Mesothelial cell of epicardium (in vitro differentiated cells): ENCODE results near the gene RAP2C. TPM values are rescaled to one million over a fixed set of nuclear protein-coding genes. Genes with fewer than 3 reads are reported as not detected.

Experiments
- DNase-seq, 2 experiments: peaks; one replicate each; pipeline ENCODE4 v3.0.0; 2021; ENCODE audit warnings: low spot score in 2 of 2; ENCODE audit not compliant: unreplicated experiment in 2 of 2
- H3K27ac Mint-ChIP-seq: 2 replicates; pipeline ENCODE4 v1.8.0; 2021; ENCODE audit warnings: mixed read lengths
- H3K27me3 Mint-ChIP-seq: 2 replicates; pipeline ENCODE4 v1.8.0; 2021; ENCODE audit warnings: low read depth, mixed read lengths
- H3K36me3 Mint-ChIP-seq: 2 replicates; pipeline ENCODE4 v1.8.0; 2021; ENCODE audit warnings: mixed read lengths
- H3K4me1 Mint-ChIP-seq: 2 replicates; pipeline ENCODE4 v1.8.0; 2021; ENCODE audit warnings: mixed read lengths
- H3K4me3 Mint-ChIP-seq: 2 replicates; pipeline ENCODE4 v1.8.0; 2021; ENCODE audit warnings: mild to moderate bottlenecking, moderate library complexity, mixed read lengths
- H3K9me3 Mint-ChIP-seq: 2 replicates; pipeline ENCODE4 v1.8.0; 2021; ENCODE audit warnings: mixed read lengths
- CTCF ChIP-seq: fragments of 200-600 bp; sonication (generic); IDR thresholded peaks from one replicate; pipeline ENCODE4 v1.5.0; 2021; ENCODE audit warnings: antibody characterized with exemption; ENCODE audit not compliant: unreplicated experiment
- total RNA-seq: library from RNA; stranded (reverse); gene quantifications from 3 replicates; pipeline ENCODE4 v1.2.1, GENCODE V29; 2021

The RAP2C gene
- total RNA-seq, 1 donor from 2014 or later, result 85.0 TPM

GRCh38 chrX:132226169-132226568 lies 6.9 kb upstream of the RAP2C start:
- DNase-seq, result no peak
- Mint-ChIP-seq H3K4me1 (peaks cover 11% of the 10 kb centered on the region), H3K27ac (no peak overlapping the region), H3K9me3 (no peaks in the 10 kb centered on the region), H3K27me3 (no peaks in the 10 kb centered on the region), H3K36me3 (peaks cover under 1% of the 10 kb centered on the region), H3K4me3 (no peak overlapping the region)
- peak; percentile 68 for TF ChIP-seq CTCF

- Mint-ChIP-seq H3K9me3 (no peaks in the 10 kb centered on the region), H3K36me3 (peaks cover 7% of the 10 kb centered on the region), H3K27me3 (no peaks in the 10 kb centered on the region), H3K27ac (peak overlapping the region; percentile 98), H3K4me1 (peaks cover 43% of the 10 kb centered on the region), H3K4me3 (peak overlapping the region; percentile 96)
- TF ChIP-seq CTCF, result no peak
- DNase-seq, result peak; percentile 77 to 87
Measured at GRCh38 chrX:132218100-132218812, 991 bp downstream of the RAP2C start.

GRCh38 chrX:132217203-132218073 lies 1.8 kb downstream of the RAP2C start:
- Mint-ChIP-seq H3K4me1 (peaks cover 50% of the 10 kb centered on the region), H3K27me3 (no peaks in the 10 kb centered on the region), H3K9me3 (no peaks in the 10 kb centered on the region), H3K4me3 (peak overlapping the region; percentile 96), H3K36me3 (peaks cover 14% of the 10 kb centered on the region), H3K27ac (peak overlapping the region; percentile 99)
- TF ChIP-seq CTCF, result no peak
- DNase-seq, result peak; percentile 64 to 80

GRCh38 chrX:132216806-132217202 lies 2.4 kb downstream of the RAP2C start:
- Mint-ChIP-seq H3K4me3 (peak overlapping the region; percentile 96), H3K36me3 (peaks cover 16% of the 10 kb centered on the region), H3K4me1 (peaks cover 55% of the 10 kb centered on the region), H3K27me3 (no peaks in the 10 kb centered on the region), H3K27ac (peak overlapping the region; percentile 99), H3K9me3 (no peaks in the 10 kb centered on the region)
- no peak for TF ChIP-seq CTCF
- DNase-seq, result no peak

- no peak for DNase-seq
- peaks cover 16% of the 10 kb centered on the region for H3K36me3 Mint-ChIP-seq
- H3K4me3 Mint-ChIP-seq, result peak overlapping the region; percentile 96
- TF ChIP-seq CTCF, result no peak
- H3K9me3 Mint-ChIP-seq, result no peaks in the 10 kb centered on the region
- no peaks in the 10 kb centered on the region for H3K27me3 Mint-ChIP-seq
- peak overlapping the region; percentile 99 for H3K27ac Mint-ChIP-seq
- H3K4me1 Mint-ChIP-seq, result peaks cover 60% of the 10 kb centered on the region
Measured at GRCh38 chrX:132216283-132216682, 3.0 kb downstream of the RAP2C start.
